NCI-H2227 (cell line): ENCODE results near the gene PREP.
"Not testable (repeated sequence)": the region's sequence is repeated elsewhere in the genome, so short reads cannot be mapped to it uniquely, and the experiment has no call there.

Source experiments
- DNase-seq: peaks from one replicate; lab custom pipeline; 2025; ENCODE audit not compliant: unreplicated experiment; lab: John Stamatoyannopoulos, UW

PREP gene

GRCh38 chr6:105346052-105346451 lies 56.8 kb downstream of the PREP start:
- no peak for DNase-seq

DNA sequence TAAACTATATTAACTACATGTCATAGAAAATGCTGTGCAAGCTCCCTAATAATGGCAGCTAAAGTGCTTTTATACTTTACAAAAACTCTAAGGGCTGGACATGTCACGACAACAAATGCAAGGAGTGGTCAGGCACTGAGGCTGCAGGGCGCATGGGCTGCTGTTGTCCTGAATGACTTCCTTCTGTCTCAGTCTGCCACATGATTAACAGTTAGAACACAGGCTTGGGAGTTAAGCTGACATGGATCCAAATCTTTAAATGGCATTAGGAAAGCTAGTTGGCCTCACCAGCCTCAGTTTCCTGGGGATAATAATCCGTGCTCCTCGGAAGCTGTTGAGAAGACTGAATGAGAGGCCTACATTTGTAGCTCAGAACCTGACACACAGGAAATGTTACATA lies 57.4 kb downstream of the PREP start:
- no peak for DNase-seq

DNA sequence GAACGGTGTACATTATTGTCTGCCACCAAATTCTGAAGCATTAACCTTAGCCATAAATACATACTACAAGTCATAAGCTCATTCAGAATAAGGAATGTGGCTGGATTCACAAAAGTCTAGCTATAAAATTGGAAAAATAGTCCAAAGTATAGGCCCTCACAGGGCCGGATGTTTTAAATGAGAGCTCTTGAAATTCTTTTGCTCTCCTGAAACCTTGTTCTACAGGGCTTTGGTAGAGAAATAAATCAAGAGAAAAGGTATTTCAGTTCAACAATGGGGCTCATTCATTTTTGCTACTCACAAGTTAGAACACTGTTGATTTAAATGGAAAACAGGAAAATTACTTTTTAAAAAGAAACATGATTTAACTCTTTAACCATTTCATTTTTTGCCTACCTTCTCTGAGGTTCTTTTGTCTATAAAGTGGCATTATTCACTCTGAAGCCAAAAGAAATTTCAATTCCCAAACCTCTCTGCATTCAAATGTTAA lies 58.0 kb downstream of the PREP start:
- no peak for DNase-seq

DNA sequence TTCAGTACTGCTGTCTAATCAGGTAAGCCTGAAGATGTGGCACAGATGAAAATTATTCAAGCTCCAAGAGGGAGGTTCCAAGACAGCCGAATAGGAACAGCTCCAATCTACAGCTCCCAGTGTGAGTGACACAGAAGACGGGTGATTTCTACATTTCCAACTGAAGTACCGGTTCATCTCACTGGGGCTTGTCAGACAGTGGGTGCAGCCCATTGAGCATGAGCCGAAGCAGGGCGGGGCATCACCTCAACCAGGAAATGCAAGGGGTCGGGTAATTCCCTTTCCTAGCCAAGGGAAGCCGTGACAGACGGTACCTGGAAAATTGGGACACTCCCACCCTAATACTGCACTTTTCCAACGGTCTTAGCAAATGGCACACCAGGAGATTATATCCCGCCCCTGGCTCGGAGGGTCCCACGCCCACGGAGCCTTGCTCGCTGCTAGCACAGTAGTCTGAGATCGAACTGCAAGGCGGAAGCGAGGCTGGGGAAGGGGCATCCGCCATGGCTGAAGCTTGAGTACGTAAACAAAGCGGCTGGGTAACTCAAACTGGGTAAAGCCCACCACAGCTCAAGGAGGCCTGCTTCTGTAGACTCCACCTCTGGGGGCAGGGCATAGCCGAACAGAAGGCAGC lies 64.4 kb downstream of the PREP start:
- DNase-seq, result not testable (repeated sequence)

DNA sequence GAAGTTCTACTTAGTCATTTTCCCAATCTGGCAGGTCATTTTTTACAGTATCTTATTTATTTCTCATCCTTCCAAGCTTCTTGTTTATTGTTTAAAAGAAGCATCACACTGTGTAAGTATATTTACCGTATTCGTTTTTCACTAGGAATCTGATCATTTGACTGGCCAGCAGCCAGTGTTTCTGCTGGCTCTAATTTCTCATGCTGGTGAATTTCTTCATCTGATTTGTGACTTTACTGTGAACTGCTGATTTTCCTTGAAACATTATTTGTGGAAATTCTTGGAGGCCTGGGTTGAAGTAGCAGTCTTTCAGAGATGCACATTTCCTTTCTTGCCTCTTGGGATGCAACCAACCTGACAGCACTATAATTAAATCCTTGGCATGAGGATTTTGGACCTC lies 65.9 kb downstream of the PREP start:
- DNase-seq, result no peak

GRCh38 chr6:105332576-105332975 lies 70.3 kb downstream of the PREP start:
- DNase-seq, result no peak

DNA sequence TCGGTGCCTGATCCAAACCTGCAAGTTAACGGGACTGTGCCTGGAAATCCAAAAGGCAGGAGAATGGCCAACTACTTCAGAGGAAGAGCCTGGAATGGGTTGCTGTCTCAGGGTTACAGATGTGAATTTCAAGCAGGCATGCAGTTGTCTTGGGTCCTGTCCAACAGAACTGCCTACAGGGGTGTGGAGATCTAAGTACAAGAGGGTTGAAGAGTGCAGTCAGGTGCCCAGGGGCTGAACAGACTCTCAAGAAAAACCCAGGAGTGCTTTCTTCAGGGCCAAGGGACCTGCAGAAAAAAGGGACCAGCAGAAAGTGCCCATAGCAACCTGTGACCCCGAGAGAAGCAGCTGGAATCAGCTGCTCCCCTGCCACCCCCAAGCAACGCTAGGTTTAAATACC lies 71.0 kb downstream of the PREP start:
- no peak for DNase-seq

- DNase-seq, result no peak
Measured at GRCh38 chr6:105330913-105331312, 72.0 kb downstream of the PREP start.

DNA sequence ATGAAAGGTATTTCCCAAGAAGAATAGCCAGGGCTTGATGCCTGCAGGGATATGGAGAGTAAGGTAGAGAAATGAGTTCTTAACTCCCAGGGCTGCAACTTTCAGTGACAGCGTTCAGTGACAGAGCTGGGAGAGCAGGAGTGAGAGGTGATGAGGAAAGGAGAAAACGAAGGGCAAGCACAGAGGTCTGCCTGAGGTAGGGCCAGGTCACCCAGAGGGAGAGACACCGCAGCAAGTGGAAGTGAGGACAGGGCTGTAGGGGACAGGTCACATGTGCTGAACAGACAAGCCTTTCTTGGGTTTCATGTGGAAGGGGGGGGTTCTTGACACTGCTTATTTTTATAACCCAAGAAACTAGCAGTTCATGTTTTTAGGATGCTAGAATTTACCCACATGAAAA lies 72.5 kb downstream of the PREP start:
- no peak for DNase-seq

- DNase-seq, result no peak
Measured at GRCh38 chr6:105326833-105327770, 75.8 kb downstream of the PREP start.

DNA sequence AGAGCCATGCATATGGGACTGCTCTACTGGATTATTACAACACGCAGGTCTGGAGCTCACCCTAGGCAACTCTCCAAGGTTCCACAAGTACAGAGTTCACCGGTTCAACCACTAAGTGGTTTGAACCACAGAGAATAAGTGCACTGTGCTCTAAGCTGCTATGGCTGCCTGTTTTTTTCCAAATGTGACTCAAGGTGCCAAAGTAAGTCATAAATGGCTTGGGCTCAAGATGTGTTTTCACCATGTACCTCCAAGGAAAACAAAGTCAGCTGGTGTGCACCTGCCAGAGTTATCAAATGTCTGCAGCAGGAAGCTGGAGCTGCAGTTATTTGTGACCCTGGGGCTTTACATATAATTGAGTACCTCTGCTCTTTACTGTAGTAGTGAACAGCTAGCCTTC lies 76.7 kb downstream of the PREP start:
- DNase-seq, result no peak

GRCh38 chr6:105324386-105324950 lies 78.4 kb downstream of the PREP start:
- no peak for DNase-seq

DNA sequence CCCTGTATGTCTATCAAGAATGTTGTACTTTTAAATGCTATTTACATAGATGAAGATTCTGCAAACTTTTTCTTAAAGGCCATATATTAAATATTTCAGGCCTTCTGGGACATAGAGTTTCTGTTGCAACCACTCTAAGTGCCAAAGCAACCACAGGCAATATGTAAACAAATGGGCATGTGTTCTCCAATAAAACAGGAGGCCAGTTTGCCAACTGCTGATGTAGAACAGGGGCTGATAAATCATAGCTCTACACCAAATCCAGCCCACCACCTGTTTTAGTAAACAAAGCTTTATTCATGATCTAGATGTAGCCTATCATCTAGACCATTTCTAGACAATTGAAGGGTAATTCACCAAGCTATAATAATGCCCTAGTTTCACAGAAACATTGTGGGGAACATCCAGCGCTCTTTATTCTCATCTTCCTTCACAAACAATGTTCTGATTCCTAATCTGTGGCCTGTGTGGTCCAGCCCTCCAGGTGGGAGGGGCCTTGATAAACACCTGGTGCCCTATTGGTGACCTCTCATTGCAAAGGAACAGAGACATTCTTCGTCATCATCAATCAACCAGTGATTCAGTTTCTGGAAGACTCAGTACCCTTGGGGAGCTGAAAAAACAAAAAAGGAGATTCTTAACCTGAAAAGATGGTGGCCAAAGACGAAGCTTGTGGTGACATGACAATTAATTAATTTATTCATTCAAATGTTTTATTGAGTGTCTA lies 80.2 kb downstream of the PREP start:
- no peak for DNase-seq

GRCh38 chr6:105321728-105322127 lies 81.2 kb downstream of the PREP start:
- DNase-seq, result no peak

GRCh38 chr6:105321207-105321606 lies 81.7 kb downstream of the PREP start:
- DNase-seq, result no peak

DNA sequence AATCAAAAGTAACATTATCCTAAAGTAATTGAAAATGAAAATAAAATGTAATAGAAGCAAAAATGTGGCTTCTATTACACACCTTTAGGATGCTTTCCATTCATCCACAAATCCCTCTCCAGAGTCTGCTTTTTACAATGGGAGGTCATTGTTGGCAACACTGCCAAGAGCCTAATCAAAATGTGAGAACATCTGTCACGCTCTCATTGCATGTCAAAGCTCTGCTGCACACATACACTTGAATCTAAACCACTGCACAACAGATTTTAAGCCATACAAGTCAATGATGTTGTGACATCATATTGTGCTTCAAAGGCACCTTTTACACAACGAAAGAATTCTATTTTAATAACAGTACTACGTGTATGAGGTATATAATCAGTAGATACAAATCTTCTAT lies 82.1 kb downstream of the PREP start:
- peak; percentile 55 for DNase-seq

DNA sequence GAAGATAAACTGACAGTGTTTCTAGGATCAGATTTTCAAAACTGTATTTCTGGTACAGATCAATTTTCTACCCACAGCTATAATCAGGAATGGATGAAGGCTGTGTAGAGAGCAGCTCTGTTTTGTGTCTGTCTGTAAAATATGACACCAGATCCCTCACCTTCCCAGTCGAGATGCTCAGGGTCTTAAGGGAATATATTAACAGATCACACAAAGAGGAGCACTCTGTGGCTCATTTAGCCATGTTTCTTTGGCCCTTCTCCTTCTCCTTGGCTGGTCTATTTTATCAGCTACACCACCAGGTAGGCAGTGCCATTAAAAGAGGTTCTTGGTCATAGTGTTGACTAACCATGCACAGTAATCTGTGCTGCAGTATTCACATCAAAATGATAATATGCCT lies 82.6 kb downstream of the PREP start:
- DNase-seq, result no peak

- DNase-seq, result no peak
Measured at GRCh38 chr6:105319331-105319730, 83.6 kb downstream of the PREP start.

DNA sequence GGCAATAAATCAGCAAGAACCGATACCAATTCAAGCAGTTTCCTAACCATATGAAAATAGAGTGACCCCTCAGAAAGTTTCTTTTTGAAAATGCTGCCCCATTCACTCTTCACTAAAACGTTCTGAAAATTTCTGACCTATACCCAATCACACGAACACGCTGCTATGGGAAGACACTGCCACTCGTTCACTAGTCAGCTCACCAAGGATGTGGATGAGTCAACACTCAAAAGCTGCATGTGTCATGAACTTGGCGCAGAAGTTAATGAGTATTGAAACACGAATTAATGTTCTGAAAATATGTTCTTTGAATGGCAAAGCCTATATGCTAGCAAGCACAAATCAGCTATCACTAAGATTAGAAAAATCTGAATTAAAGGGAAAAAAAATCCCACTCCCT lies 84.2 kb downstream of the PREP start:
- DNase-seq, result no peak

GRCh38 chr6:105317607-105318533 lies 85.0 kb downstream of the PREP start:
- DNase-seq, result no peak
